OCI-LY7 (cell line): ENCODE data around the gene GRAP.

ENCODE experiments used
- CTCF ChIP-seq: fragments of 200-600 bp; sonication (generic); conservative IDR thresholded peaks from 2 replicates; pipeline ENCODE4 v1.5.1; 2014; ENCODE audit warnings: mild to moderate bottlenecking, antibody characterized with exemption, low read length, moderate library complexity, mixed read lengths
- EZH2phosphoT487 ChIP-seq: fragments of 200-600 bp; sonication (generic); IDR thresholded peaks from 2 replicates; pipeline ENCODE4 v1.6.1; 2018; ENCODE audit warnings: low read depth, borderline replicate concordance, mild to moderate bottlenecking, mixed run types, antibody characterized with exemption, low read length, moderate library complexity, mixed read lengths

GRCh38 chr17:18977021-18977420, 69.7 kb downstream of the GRAP start:
- TF ChIP-seq CTCF: no peak
- TF ChIP-seq EZH2phosphoT487: no peak
